CD4-positive, alpha-beta T cell treated with Interleukin-4 for 4 hours (primary cell): Measurements from ENCODE around the gene EFCAB6.

Experiments used
- DNase-seq: peaks from one replicate; pipeline ENCODE4 v3.0.0-alpha.2; 2020

Gene EFCAB6

GRCh38 chr22:43516996-43517635 lies 295.0 kb downstream of the EFCAB6 start:
- DNase-seq: no peak

- DNase-seq: no peak
Measured at GRCh38 chr22:43516386-43516785, 295.7 kb downstream of the EFCAB6 start.

- DNase-seq: no peak
Measured at GRCh38 chr22:43515902-43516301, 296.2 kb downstream of the EFCAB6 start.

- DNase-seq: no peak
Measured at GRCh38 chr22:43515411-43515810, 296.7 kb downstream of the EFCAB6 start.

GRCh38 chr22:43514476-43515157 lies 297.5 kb downstream of the EFCAB6 start:
- no peak for DNase-seq

- no peak for DNase-seq
Measured at GRCh38 chr22:43512279-43512678, 299.8 kb downstream of the EFCAB6 start.

GRCh38 chr22:43511276-43511910 lies 300.7 kb downstream of the EFCAB6 start:
- DNase-seq: no peak

GRCh38 chr22:43510281-43511070 lies 301.6 kb downstream of the EFCAB6 start:
- no peak for DNase-seq

- no peak for DNase-seq
Measured at GRCh38 chr22:43509337-43509736, 302.8 kb downstream of the EFCAB6 start.

- no peak for DNase-seq
Measured at GRCh38 chr22:43508489-43508888, 303.6 kb downstream of the EFCAB6 start.

GRCh38 chr22:43507235-43507634 lies 304.9 kb downstream of the EFCAB6 start:
- DNase-seq: no peak

GRCh38 chr22:43506487-43506886 lies 305.6 kb downstream of the EFCAB6 start:
- DNase-seq: no peak

- no peak for DNase-seq
Measured at GRCh38 chr22:43505896-43506295, 306.2 kb downstream of the EFCAB6 start.

- DNase-seq: no peak
Measured at GRCh38 chr22:43505423-43505822, 306.7 kb downstream of the EFCAB6 start.

GRCh38 chr22:43504666-43505261 lies 307.3 kb downstream of the EFCAB6 start:
- no peak for DNase-seq

- DNase-seq: no peak
Measured at GRCh38 chr22:43504068-43504467, 308.0 kb downstream of the EFCAB6 start.

- no peak for DNase-seq
Measured at GRCh38 chr22:43502306-43502874, 309.7 kb downstream of the EFCAB6 start.

GRCh38 chr22:43501878-43502277 lies 310.2 kb downstream of the EFCAB6 start:
- no peak for DNase-seq

GRCh38 chr22:43500792-43501785 lies 311.0 kb downstream of the EFCAB6 start:
- DNase-seq: no peak

GRCh38 chr22:43498856-43499253 lies 313.2 kb downstream of the EFCAB6 start:
- DNase-seq: no peak
